Measurements from ENCODE around the gene FBXW11. TPM values are rescaled to one million over a fixed set of nuclear protein-coding genes. Genes with fewer than 3 reads are reported as not detected.

The FBXW11 gene
- total RNA-seq, 1 donor from 2014 or later: 64.7 TPM

- Histone ChIP-seq H3K27ac (ENCODE audit: low read depth, low read length) (no peak overlapping the region), H3K36me3 (ENCODE audit: insufficient read depth, low read length) (no peaks in the 10 kb centered on the region), H3K9me3 (ENCODE audit: insufficient read depth, low read depth, low read length) (no peaks in the 10 kb centered on the region), H3K9ac (ENCODE audit: low read length) (no peak overlapping the region), H3K27me3 (ENCODE audit: insufficient read depth, low read length) (no peaks in the 10 kb centered on the region), H4K20me1 (ENCODE audit: insufficient read depth, low read length) (peaks cover 2% of the 10 kb centered on the region), H2AFZ (ENCODE audit: low read depth, low read length) (no peak overlapping the region), H3K4me3 (ENCODE audit: insufficient read depth, low read depth, low read length) (no peak overlapping the region), H3K4me2 (ENCODE audit: low read length) (no peak overlapping the region), H3K79me2 (ENCODE audit: insufficient read depth, low read length) (no peaks in the 10 kb centered on the region), H3K4me1 (ENCODE audit: insufficient read depth, low read length) (no peaks in the 10 kb centered on the region)
- H3K27me3 Mint-ChIP-seq (ENCODE audit: low read depth, unreplicated experiment): peaks cover 4% of the 10 kb centered on the region
- FAIRE-seq (no peak), DNase-seq (ENCODE audit: low read depth) (no peak)
- H3K4me3 Mint-ChIP-seq (ENCODE audit: unreplicated experiment): no peak overlapping the region
- no peak overlapping the region for H3K27ac Mint-ChIP-seq (ENCODE audit: unreplicated experiment)
- no peaks in the 10 kb centered on the region for H3K4me1 Mint-ChIP-seq (ENCODE audit: low read depth, unreplicated experiment)
- H3K9me3 Mint-ChIP-seq (ENCODE audit: unreplicated experiment): no peaks in the 10 kb centered on the region
- TF ChIP-seq EZH2 (IDR thresholded peaks at IDR 0.05; ENCODE audit: insufficient read depth, low read length): no peak
- TF ChIP-seq CTCF (IDR thresholded peaks at IDR 0.05; ENCODE audit: insufficient read depth, low read depth, low read length): no peak
- peaks cover 2% of the 10 kb centered on the region for H3K36me3 Mint-ChIP-seq (ENCODE audit: low read depth, unreplicated experiment)
Observed at GRCh38 chr5:171847026-171847425, 159.4 kb downstream of the FBXW11 start.

DNA sequence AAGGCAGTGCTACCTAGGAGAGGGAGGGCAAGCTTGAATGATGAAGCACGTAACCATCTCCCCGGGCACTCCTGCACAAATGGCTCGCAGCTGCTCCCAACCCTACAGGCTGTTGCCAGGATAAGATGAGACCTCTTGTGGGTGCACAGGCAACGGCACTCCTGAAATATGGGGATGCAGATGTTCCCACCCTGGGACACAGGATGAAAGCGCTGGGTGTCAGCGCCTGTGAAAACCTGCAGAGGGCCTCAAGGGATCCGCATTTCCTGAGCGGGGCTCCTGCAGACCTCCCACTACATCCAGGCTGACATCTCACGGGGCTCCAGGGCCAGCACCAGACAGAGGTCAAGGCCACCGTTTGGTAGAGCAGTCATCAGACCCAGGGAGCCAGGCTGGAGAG is 160.1 kb downstream of the FBXW11 start:
- Histone ChIP-seq H2AFZ (ENCODE audit: low read depth, low read length) (no peak overlapping the region), H3K4me2 (ENCODE audit: low read length) (no peak overlapping the region), H3K4me1 (ENCODE audit: insufficient read depth, low read length) (no peaks in the 10 kb centered on the region), H3K36me3 (ENCODE audit: insufficient read depth, low read length) (no peaks in the 10 kb centered on the region), H3K9me3 (ENCODE audit: insufficient read depth, low read depth, low read length) (no peaks in the 10 kb centered on the region), H3K27me3 (ENCODE audit: insufficient read depth, low read length) (no peaks in the 10 kb centered on the region), H3K79me2 (ENCODE audit: insufficient read depth, low read length) (no peaks in the 10 kb centered on the region), H3K4me3 (ENCODE audit: insufficient read depth, low read depth, low read length) (no peak overlapping the region), H3K9ac (ENCODE audit: low read length) (no peak overlapping the region), H3K27ac (ENCODE audit: low read depth, low read length) (no peak overlapping the region), H4K20me1 (ENCODE audit: insufficient read depth, low read length) (peaks cover 2% of the 10 kb centered on the region)
- DNase-seq (ENCODE audit: low read depth): no peak
- Mint-ChIP-seq H3K36me3 (ENCODE audit: low read depth, unreplicated experiment) (peaks cover 4% of the 10 kb centered on the region), H3K4me3 (ENCODE audit: unreplicated experiment) (no peak overlapping the region), H3K27me3 (ENCODE audit: low read depth, unreplicated experiment) (peaks cover 7% of the 10 kb centered on the region), H3K9me3 (ENCODE audit: unreplicated experiment) (no peaks in the 10 kb centered on the region), H3K27ac (ENCODE audit: unreplicated experiment) (peak overlapping the region; percentile 12), H3K4me1 (ENCODE audit: low read depth, unreplicated experiment) (no peaks in the 10 kb centered on the region)
- no peak for FAIRE-seq
- TF ChIP-seq CTCF (IDR thresholded peaks at IDR 0.05; ENCODE audit: insufficient read depth, low read depth, low read length) (no peak), EZH2 (IDR thresholded peaks at IDR 0.05; ENCODE audit: insufficient read depth, low read length) (no peak)

GRCh38 chr5:171845857-171846256 is 160.6 kb downstream of the FBXW11 start:
- Histone ChIP-seq H3K4me3 (ENCODE audit: insufficient read depth, low read depth, low read length) (no peak overlapping the region), H3K79me2 (ENCODE audit: insufficient read depth, low read length) (no peaks in the 10 kb centered on the region), H3K27me3 (ENCODE audit: insufficient read depth, low read length) (no peaks in the 10 kb centered on the region), H3K9me3 (ENCODE audit: insufficient read depth, low read depth, low read length) (no peaks in the 10 kb centered on the region), H3K9ac (ENCODE audit: low read length) (no peak overlapping the region), H2AFZ (ENCODE audit: low read depth, low read length) (no peak overlapping the region), H3K36me3 (ENCODE audit: insufficient read depth, low read length) (no peaks in the 10 kb centered on the region), H3K4me2 (ENCODE audit: low read length) (no peak overlapping the region), H3K4me1 (ENCODE audit: insufficient read depth, low read length) (no peaks in the 10 kb centered on the region), H3K27ac (ENCODE audit: low read depth, low read length) (no peak overlapping the region), H4K20me1 (ENCODE audit: insufficient read depth, low read length) (peaks cover 2% of the 10 kb centered on the region)
- peaks cover 7% of the 10 kb centered on the region for H3K27me3 Mint-ChIP-seq (ENCODE audit: low read depth, unreplicated experiment)
- peaks cover 8% of the 10 kb centered on the region for H3K36me3 Mint-ChIP-seq (ENCODE audit: low read depth, unreplicated experiment)
- H3K4me3 Mint-ChIP-seq (ENCODE audit: unreplicated experiment): no peak overlapping the region
- DNase-seq (ENCODE audit: low read depth) (no peak), FAIRE-seq (no peak)
- no peaks in the 10 kb centered on the region for H3K9me3 Mint-ChIP-seq (ENCODE audit: unreplicated experiment)
- H3K4me1 Mint-ChIP-seq (ENCODE audit: low read depth, unreplicated experiment): no peaks in the 10 kb centered on the region
- H3K27ac Mint-ChIP-seq (ENCODE audit: unreplicated experiment): no peak overlapping the region
- TF ChIP-seq EZH2 (IDR thresholded peaks at IDR 0.05; ENCODE audit: insufficient read depth, low read length): no peak
- TF ChIP-seq CTCF (IDR thresholded peaks at IDR 0.05; ENCODE audit: insufficient read depth, low read depth, low read length): no peak

All from astrocyte (in vitro differentiated cells and primary cell).